DOHH2 (cell line): ENCODE data around the gene BRICD5.

Experiments
- H3F3A ChIP-seq: fragments of 200-600 bp; sonication (generic), shearing (Covaris generic); 2 replicates; pipeline ENCODE4 v1.6.0; 2016; ENCODE audit warnings: antibody characterized with exemption, mild to moderate bottlenecking; ENCODE audit not compliant: control insufficient read depth, insufficient read depth
- H3K27ac ChIP-seq: fragments of 200-600 bp; sonication (generic); 2 replicates; pipeline ENCODE4 v1.5.1; 2014; ENCODE audit warnings: low read depth, mild to moderate bottlenecking, low read length, moderate library complexity
- H3K27me3 ChIP-seq: fragments of 200-600 bp; sonication (generic); 2 replicates; pipeline ENCODE4 v1.6.1; 2014; ENCODE audit warnings: mild to moderate bottlenecking, low read length, mixed read lengths; ENCODE audit not compliant: control insufficient read depth
- H3K36me3 ChIP-seq: fragments of 200-600 bp; sonication (generic); 2 replicates; pipeline ENCODE4 v1.6.1; 2014; ENCODE audit warnings: mild to moderate bottlenecking, low read length, moderate library complexity, mixed read lengths; ENCODE audit not compliant: control insufficient read depth
- H3K4me1 ChIP-seq: fragments of 200-600 bp; sonication (generic); 2 replicates; pipeline ENCODE4 v1.6.1; 2014; ENCODE audit warnings: mild to moderate bottlenecking, low read length, mixed read lengths; ENCODE audit not compliant: control insufficient read depth
- H3K4me2 ChIP-seq: fragments of 200-600 bp; sonication (generic); 2 replicates; pipeline ENCODE4 v1.6.0; 2014; ENCODE audit warnings: mild to moderate bottlenecking, low read length, moderate library complexity
- H3K4me3 ChIP-seq: fragments of 200-600 bp; sonication (generic); 2 replicates; pipeline ENCODE4 v1.5.1; 2014; ENCODE audit warnings: mild to moderate bottlenecking, low read length, mixed read lengths
- H3K79me2 ChIP-seq: fragments of 200-600 bp; sonication (generic); 2 replicates; pipeline ENCODE4 v1.6.1; 2014; ENCODE audit warnings: mild to moderate bottlenecking, low read length, mixed read lengths; ENCODE audit not compliant: control insufficient read depth
- H3K9me2 ChIP-seq: fragments of 200-600 bp; sonication (generic); replicated peaks from 2 replicates; pipeline ENCODE4 v1.6.1; 2014; ENCODE audit warnings: mild to moderate bottlenecking, low read length, mixed read lengths; ENCODE audit not compliant: control insufficient read depth
- H3K9me3 ChIP-seq: fragments of 200-600 bp; sonication (generic); 2 replicates; pipeline ENCODE4 v1.6.1; 2014; ENCODE audit warnings: antibody characterized with exemption, low read length, mixed read lengths; ENCODE audit not compliant: control insufficient read depth, insufficient read depth
- H4K20me1 ChIP-seq: fragments of 200-600 bp; sonication (generic); 2 replicates; pipeline ENCODE4 v1.6.0; 2014; ENCODE audit warnings: low read depth, mild to moderate bottlenecking, antibody characterized with exemption, low read length, moderate library complexity; ENCODE audit not compliant: control insufficient read depth, insufficient read depth
- CTCF ChIP-seq: fragments of 200-600 bp; sonication (generic); IDR thresholded peaks from one replicate; pipeline ENCODE4 v1.5.1; 2014; ENCODE audit warnings: antibody characterized with exemption, mild to moderate bottlenecking, low read depth, low read length; ENCODE audit not compliant: poor library complexity, severe bottlenecking
- EZH2phosphoT487 ChIP-seq: fragments of 200-600 bp; sonication (generic); IDR thresholded peaks from 2 replicates; pipeline ENCODE4 v1.6.1; 2017; ENCODE audit warnings: borderline replicate concordance, mild to moderate bottlenecking, antibody characterized with exemption, low read length, moderate library complexity, mixed read lengths

Gene BRICD5

GRCh38 chr16:2238150-2238837, 27.6 kb upstream of the BRICD5 start:
- H3K79me2 ChIP-seq: no peaks in the 10 kb centered on the region
- H3K4me2 ChIP-seq: no peak overlapping the region
- peaks cover 48% of the 10 kb centered on the region for H3K36me3 ChIP-seq
- H3K9me2 ChIP-seq: no peaks in the 10 kb centered on the region
- no peak overlapping the region for H3K27ac ChIP-seq
- H3K4me1 ChIP-seq: no peaks in the 10 kb centered on the region
- H3F3A ChIP-seq: peaks cover 15% of the 10 kb centered on the region; the same call in 1 of the 2 replicates
- H3K27me3 ChIP-seq: no peaks in the 10 kb centered on the region
- H3K4me3 ChIP-seq: no peak overlapping the region
- no peaks in the 10 kb centered on the region for H4K20me1 ChIP-seq
- TF ChIP-seq CTCF (no peak), EZH2phosphoT487 (no peak)
- H3K9me3 ChIP-seq: no peaks in the 10 kb centered on the region

- H3F3A ChIP-seq: peaks cover 14% of the 10 kb centered on the region; the same call in 1 of the 2 replicates
- no peak overlapping the region for H3K27ac ChIP-seq
- H3K9me3 ChIP-seq: no peaks in the 10 kb centered on the region
- no peaks in the 10 kb centered on the region for H3K4me1 ChIP-seq
- TF ChIP-seq EZH2phosphoT487: no peak
- TF ChIP-seq CTCF: no peak
- no peak overlapping the region for H3K4me2 ChIP-seq
- no peaks in the 10 kb centered on the region for H3K27me3 ChIP-seq
- H3K79me2 ChIP-seq: no peaks in the 10 kb centered on the region
- H3K9me2 ChIP-seq: no peaks in the 10 kb centered on the region
- H4K20me1 ChIP-seq: no peaks in the 10 kb centered on the region
- peaks cover 48% of the 10 kb centered on the region for H3K36me3 ChIP-seq
- H3K4me3 ChIP-seq: no peak overlapping the region
Measured at GRCh38 chr16:2237493-2238149, 27.0 kb upstream of the BRICD5 start.

GRCh38 chr16:2237102-2237482, 26.4 kb upstream of the BRICD5 start:
- Histone ChIP-seq H3K36me3 (peaks cover 46% of the 10 kb centered on the region), H3K27me3 (no peaks in the 10 kb centered on the region)

More at GRCh38 chr16:2237102-2237482, 26.4 kb upstream of the BRICD5 start:
- Histone ChIP-seq H4K20me1 (no peaks in the 10 kb centered on the region), H3K27ac (no peak overlapping the region), H3K4me2 (no peak overlapping the region), H3K4me1 (no peaks in the 10 kb centered on the region), H3F3A (peaks cover 9% of the 10 kb centered on the region; the same call in 1 of the 2 replicates), H3K9me3 (no peaks in the 10 kb centered on the region), H3K9me2 (no peaks in the 10 kb centered on the region), H3K4me3 (no peak overlapping the region), H3K79me2 (no peaks in the 10 kb centered on the region)
- no peak for TF ChIP-seq CTCF
- TF ChIP-seq EZH2phosphoT487: no peak
